Measurements from ENCODE around the gene MMP24.

Gene MMP24

DNA sequence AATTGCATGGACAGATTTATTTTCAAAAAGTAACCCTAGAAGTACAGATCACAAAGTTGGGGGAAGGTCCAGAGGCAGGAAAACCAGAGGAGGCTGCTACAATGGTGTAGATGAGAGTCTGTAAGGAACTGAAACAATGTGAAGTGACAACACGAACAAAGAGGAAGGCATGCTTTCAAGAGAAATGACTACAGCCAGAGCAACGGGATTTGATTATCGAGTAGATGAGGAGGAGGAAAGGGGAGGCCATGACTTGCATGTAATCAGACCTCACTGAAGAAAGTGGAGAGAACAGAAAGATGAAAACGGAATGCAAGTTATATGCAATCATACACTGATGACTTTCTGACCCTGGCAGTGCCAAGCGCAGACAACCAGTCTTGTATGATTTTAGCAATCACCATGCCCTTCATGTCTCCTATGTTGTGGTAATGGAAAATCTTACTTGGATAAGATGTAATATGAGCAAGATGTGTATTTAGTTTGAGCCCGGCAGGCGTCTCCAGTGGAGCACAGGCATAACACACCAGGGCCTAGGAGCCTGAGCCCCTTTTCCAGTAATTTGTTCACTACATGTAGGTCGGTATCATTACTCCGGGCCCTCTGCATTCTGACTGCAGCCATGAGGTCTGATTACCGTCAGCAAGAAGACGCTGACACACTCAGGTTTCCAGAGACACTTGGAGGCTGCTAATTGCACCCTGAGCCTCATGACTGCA lies 99.7 kb downstream of the MMP24 start:
- H3K4me3 ChIP-seq (ENCODE audit: low read length), result no peak overlapping the region
- peak; percentile 49 for DNase-seq (ENCODE audit: low read depth)
- TF ChIP-seq, protein P1, sequence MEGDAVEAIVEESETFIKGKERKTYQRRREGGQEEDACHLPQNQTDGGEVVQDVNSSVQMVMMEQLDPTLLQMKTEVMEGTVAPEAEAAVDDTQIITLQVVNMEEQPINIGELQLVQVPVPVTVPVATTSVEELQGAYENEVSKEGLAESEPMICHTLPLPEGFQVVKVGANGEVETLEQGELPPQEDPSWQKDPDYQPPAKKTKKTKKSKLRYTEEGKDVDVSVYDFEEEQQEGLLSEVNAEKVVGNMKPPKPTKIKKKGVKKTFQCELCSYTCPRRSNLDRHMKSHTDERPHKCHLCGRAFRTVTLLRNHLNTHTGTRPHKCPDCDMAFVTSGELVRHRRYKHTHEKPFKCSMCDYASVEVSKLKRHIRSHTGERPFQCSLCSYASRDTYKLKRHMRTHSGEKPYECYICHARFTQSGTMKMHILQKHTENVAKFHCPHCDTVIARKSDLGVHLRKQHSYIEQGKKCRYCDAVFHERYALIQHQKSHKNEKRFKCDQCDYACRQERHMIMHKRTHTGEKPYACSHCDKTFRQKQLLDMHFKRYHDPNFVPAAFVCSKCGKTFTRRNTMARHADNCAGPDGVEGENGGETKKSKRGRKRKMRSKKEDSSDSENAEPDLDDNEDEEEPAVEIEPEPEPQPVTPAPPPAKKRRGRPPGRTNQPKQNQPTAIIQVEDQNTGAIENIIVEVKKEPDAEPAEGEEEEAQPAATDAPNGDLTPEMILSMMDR (conservative IDR thresholded peaks at IDR 0.05; ENCODE audit: low read depth, low read length), result no peak

All from retinal pigment epithelial cell (primary cell).